ENCODE measurements around the gene OR2D3.

DNA sequence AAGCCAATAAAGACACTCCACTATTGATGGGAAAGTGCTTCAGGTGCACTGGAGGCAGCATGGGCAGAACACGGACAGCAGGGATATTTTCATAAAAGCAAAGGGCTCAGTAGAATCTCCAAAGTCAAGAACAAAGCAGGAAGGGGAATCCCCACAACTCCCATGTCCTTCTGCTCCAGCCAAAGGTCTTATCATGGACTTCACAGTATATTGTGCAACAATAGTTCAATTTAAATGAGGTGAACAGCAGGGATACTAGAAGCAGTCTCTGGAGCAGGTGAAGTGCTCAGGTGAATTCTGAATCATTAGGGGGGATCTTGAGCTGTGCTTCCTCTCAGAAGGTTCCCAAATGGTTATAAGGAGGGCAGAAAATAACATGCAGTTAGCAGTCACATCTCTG lies 21.9 kb upstream of the OR2D3 start:
- no peak for TF ChIP-seq MED8 (CRISPR knock-in tag; IDR thresholded peaks at IDR 0.05; ENCODE audit: insufficient replicate concordance)
- no peak for TF ChIP-seq NFIC (IDR thresholded peaks at IDR 0.05; ENCODE audit: low read length)
- TF ChIP-seq, protein P1, sequence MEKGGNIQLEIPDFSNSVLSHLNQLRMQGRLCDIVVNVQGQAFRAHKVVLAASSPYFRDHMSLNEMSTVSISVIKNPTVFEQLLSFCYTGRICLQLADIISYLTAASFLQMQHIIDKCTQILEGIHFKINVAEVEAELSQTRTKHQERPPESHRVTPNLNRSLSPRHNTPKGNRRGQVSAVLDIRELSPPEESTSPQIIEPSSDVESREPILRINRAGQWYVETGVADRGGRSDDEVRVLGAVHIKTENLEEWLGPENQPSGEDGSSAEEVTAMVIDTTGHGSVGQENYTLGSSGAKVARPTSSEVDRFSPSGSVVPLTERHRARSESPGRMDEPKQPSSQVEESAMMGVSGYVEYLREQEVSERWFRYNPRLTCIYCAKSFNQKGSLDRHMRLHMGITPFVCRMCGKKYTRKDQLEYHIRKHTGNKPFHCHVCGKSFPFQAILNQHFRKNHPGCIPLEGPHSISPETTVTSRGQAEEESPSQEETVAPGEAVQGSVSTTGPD (CRISPR knock-in tag; IDR thresholded peaks at IDR 0.05): no peak
- no peak for TF ChIP-seq ATF7-NPFF (CRISPR knock-in tag; IDR thresholded peaks at IDR 0.05; ENCODE audit: low read depth)
- no peak for TF ChIP-seq EP300 (IDR thresholded peaks at IDR 0.05; ENCODE audit: low read depth in 2 of 2, low read length in 2 of 2)
- no peak for TF ChIP-seq EP300 (CRISPR knock-in tag; IDR thresholded peaks at IDR 0.05; ENCODE audit: borderline replicate concordance)
- no peak for TF ChIP-seq KAT7 (CRISPR knock-in tag; IDR thresholded peaks at IDR 0.05; ENCODE audit: borderline replicate concordance)
- no peak for TF ChIP-seq HDAC2 (CRISPR knock-in tag; IDR thresholded peaks at IDR 0.05)
- no peak for TF ChIP-seq SSRP1 (CRISPR knock-in tag; IDR thresholded peaks at IDR 0.05)
- no peak for TF ChIP-seq CCAR2 (optimal IDR thresholded peaks at IDR 0.05; ENCODE audit: low read depth, low read length)
- no peak for TF ChIP-seq ZNF232 (CRISPR knock-in tag; IDR thresholded peaks at IDR 0.05; ENCODE audit: borderline replicate concordance)
- no peak for TF ChIP-seq ESRRA (CRISPR knock-in tag; IDR thresholded peaks at IDR 0.05; ENCODE audit: low read depth)
- no peak for TF ChIP-seq EHMT2 (IDR thresholded peaks at IDR 0.05; ENCODE audit: borderline replicate concordance, low read depth, low read length)
- no peak for TF ChIP-seq CREB1 (IDR thresholded peaks at IDR 0.05)
- TF ChIP-seq CREB1 (CRISPR knock-in tag; IDR thresholded peaks at IDR 0.05): no peak
- TF ChIP-seq RFX5 (IDR thresholded peaks at IDR 0.05; ENCODE audit: low read depth, low read length): no peak
